Measurements from ENCODE around the gene CCDC85B. TPM values are rescaled to one million over a fixed set of nuclear protein-coding genes. Genes with fewer than 3 reads are reported as not detected.
A peak's percentile ranks its signal among the peaks of the same experiment; 100 is the strongest.

Gene CCDC85B
- polyA plus RNA-seq, 1 of the 3 experiments (the other 2 are of a cell fraction) = 52.8 TPM

DNA sequence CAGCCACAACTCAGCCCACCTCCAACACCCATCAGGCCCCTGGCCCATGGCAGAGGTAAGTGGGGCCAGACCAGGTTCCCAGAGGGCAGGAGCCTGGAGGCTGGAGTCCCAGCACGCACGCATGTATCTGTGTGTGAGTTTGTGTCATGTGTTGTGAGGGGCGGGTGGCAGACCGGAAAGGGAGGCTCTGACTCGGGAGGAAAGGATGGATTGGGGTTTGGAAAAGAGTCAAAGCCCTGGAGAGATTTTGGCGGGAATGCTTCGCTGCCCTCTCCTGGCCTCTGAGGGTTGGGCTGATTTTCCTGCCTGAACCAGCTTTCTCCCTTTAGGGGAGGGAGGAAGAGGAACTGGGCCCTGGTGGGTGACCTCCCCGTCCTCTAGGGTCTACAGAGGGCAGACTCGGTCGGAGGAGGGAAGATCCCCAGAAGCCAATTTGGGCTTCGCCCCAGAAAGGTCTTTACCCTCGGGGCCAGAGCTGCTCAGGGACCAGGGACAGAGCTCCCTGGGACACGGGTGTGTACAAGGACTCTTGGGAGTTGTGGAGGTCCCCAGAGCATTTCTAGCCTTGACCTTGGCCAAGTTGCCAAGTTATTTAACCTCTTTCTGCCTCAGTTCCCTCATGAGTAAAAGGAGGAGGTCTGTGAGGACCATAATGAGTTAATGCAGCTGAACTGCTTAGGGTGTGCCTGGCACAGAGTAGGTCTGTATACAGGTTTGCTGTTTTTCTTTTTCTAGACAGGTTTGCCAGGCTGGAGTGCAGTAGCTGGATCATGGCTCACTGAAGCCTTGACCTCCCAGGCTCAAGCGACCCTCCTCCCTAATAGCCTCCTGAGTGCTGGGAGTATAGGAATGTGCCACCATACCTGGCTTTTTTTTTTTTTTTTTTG lies 21.5 kb downstream of the CCDC85B start (continued):
- TF ChIP-seq, protein P1, sequence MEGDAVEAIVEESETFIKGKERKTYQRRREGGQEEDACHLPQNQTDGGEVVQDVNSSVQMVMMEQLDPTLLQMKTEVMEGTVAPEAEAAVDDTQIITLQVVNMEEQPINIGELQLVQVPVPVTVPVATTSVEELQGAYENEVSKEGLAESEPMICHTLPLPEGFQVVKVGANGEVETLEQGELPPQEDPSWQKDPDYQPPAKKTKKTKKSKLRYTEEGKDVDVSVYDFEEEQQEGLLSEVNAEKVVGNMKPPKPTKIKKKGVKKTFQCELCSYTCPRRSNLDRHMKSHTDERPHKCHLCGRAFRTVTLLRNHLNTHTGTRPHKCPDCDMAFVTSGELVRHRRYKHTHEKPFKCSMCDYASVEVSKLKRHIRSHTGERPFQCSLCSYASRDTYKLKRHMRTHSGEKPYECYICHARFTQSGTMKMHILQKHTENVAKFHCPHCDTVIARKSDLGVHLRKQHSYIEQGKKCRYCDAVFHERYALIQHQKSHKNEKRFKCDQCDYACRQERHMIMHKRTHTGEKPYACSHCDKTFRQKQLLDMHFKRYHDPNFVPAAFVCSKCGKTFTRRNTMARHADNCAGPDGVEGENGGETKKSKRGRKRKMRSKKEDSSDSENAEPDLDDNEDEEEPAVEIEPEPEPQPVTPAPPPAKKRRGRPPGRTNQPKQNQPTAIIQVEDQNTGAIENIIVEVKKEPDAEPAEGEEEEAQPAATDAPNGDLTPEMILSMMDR (IDR thresholded peaks at IDR 0.05) = peak; percentile 51
- TF ChIP-seq ZBTB33 (IDR thresholded peaks at IDR 0.05; ENCODE audit: borderline replicate concordance, low read depth) (no peak), CHD2 (IDR thresholded peaks at IDR 0.05; ENCODE audit: low read length, partially characterized antibody) (no peak), MEF2A (IDR thresholded peaks at IDR 0.05; ENCODE audit: borderline replicate concordance, low read depth) (no peak), TEAD4 (IDR thresholded peaks at IDR 0.05; ENCODE audit: borderline replicate concordance, insufficient read depth) (no peak), GABPA (IDR thresholded peaks at IDR 0.05; ENCODE audit: low read depth) (peak; percentile 50), TCF12 (IDR thresholded peaks at IDR 0.05) (peak; percentile 45; the same call in 1 of the 2 replicates), TAF1 (IDR thresholded peaks at IDR 0.05; ENCODE audit: borderline replicate concordance, low read depth, low read length) (peak; percentile 31; the same call in 1 of the 2 replicates), USF2 (IDR thresholded peaks at IDR 0.05; ENCODE audit: borderline replicate concordance, low read depth, low read length) (no peak), EP300 (IDR thresholded peaks at IDR 0.05; ENCODE audit: borderline replicate concordance in 1 of 2, low read depth in 1 of 2, low read length in 1 of 2) (peak in 1 of 2 experiments; percentile 43; a peak in 1 of 4 replicates), POLR2AphosphoS5 (IDR thresholded peaks at IDR 0.05; ENCODE audit: low read depth, low read length) (peak; percentile 53; the same call in 1 of the 2 replicates), MXI1 (IDR thresholded peaks at IDR 0.05; ENCODE audit: low read depth, low read length) (no peak), SIN3A (IDR thresholded peaks at IDR 0.05; ENCODE audit: borderline replicate concordance, low read depth, low read length) (0 out of 2 replicates have a peak, but pooled peaks have one; percentile 44), JUND (IDR thresholded peaks at IDR 0.05) (no peak), NRF1 (IDR thresholded peaks at IDR 0.05; ENCODE audit: low read depth, low read length) (no peak)

All from SK-N-SH (cell line).